ENCODE measurements around the gene KIF16B.

Gene KIF16B

GRCh38 chr20:16427571-16427970 is 145.7 kb downstream of the KIF16B start:
- DNase-seq, result no peak

GRCh38 chr20:16424780-16425179 is 148.5 kb downstream of the KIF16B start:
- DNase-seq, result no peak

GRCh38 chr20:16423311-16424212 is 149.7 kb downstream of the KIF16B start:
- no peak for DNase-seq

GRCh38 chr20:16419138-16419715 is 154.0 kb downstream of the KIF16B start:
- no peak for DNase-seq

GRCh38 chr20:16418616-16419015 is 154.6 kb downstream of the KIF16B start:
- no peak for DNase-seq

GRCh38 chr20:16417001-16417400 is 156.2 kb downstream of the KIF16B start:
- no peak for DNase-seq

- no peak for DNase-seq
These were observed 157.9 kb downstream of the KIF16B start for GRCh38 chr20:16415071-16416053.

GRCh38 chr20:16412906-16413305 is 160.3 kb downstream of the KIF16B start:
- no peak for DNase-seq

GRCh38 chr20:16411361-16411760 is 161.9 kb downstream of the KIF16B start:
- no peak for DNase-seq

GRCh38 chr20:16410626-16411025 is 162.6 kb downstream of the KIF16B start:
- no peak for DNase-seq

- no peak for DNase-seq
These were observed 164.3 kb downstream of the KIF16B start for GRCh38 chr20:16408981-16409380.

- no peak for DNase-seq
These were observed 165.8 kb downstream of the KIF16B start for GRCh38 chr20:16407251-16408067.

- no peak for DNase-seq
These were observed 168.0 kb downstream of the KIF16B start for GRCh38 chr20:16405254-16405653.

GRCh38 chr20:16404640-16405039 is 168.6 kb downstream of the KIF16B start:
- DNase-seq, result no peak

- DNase-seq, result peak; percentile 1
These were observed 169.1 kb downstream of the KIF16B start for GRCh38 chr20:16404171-16404570.

- DNase-seq, result no peak
These were observed 173.0 kb downstream of the KIF16B start for GRCh38 chr20:16400234-16400633.

- no peak for DNase-seq
These were observed 173.4 kb downstream of the KIF16B start for GRCh38 chr20:16399801-16400200.

GRCh38 chr20:16397086-16397485 is 176.2 kb downstream of the KIF16B start:
- no peak for DNase-seq

GRCh38 chr20:16395366-16395765 is 177.9 kb downstream of the KIF16B start:
- DNase-seq, result no peak

- DNase-seq, result no peak
These were observed 178.5 kb downstream of the KIF16B start for GRCh38 chr20:16394784-16395183.

GRCh38 chr20:16393836-16394235 is 179.4 kb downstream of the KIF16B start:
- DNase-seq, result no peak

- DNase-seq, result no peak
These were observed 180.0 kb downstream of the KIF16B start for GRCh38 chr20:16393297-16393696.
